Activated CD4-positive, alpha-beta T cell treated with anti-CD3 and anti-CD28 coated beads for 4 hours (primary cell): Measurements from ENCODE around the gene CMSS1.

Experiments
- DNase-seq, 2 donors: peaks; one replicate each; pipeline ENCODE4 v3.0.0-alpha.2; 2020

CMSS1 gene

DNA sequence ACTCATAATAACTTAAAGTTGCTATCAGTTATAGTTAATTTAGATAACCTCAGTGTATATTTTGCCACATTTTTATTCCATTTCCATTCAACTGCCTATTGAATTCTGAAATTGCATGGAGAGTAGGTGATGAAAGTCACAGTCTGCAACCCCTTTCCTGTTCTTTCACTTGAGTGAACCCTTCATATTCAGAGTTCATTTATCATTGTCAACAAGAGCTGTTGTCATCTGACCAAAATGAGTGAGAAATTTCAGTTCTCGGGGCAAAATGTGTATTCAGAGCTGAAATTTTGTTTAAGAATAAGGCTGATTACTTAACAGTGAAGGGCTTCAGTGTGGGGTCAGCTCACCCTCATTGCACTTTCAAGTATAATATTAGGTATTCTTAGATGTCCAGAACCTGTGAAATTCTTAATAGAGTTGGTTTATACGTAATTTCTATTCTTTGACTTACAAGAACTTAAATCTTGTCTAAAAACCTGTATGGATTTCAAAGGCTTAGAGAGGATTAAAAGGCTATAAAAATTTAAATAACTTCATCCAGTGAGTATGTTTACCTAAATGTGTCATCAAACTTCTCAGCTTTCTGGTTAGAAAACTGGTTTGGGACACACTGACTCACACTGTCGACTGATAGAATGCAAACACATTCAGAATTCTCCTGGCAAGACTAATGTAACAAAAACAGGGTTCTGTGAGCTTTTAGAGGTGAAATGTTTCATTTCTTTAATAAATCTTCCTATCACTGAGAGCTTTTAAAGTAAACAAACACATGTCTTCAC is 92.2 kb downstream of the CMSS1 start:
- no peak for DNase-seq

GRCh38 chr3:99910752-99911290 is 93.2 kb downstream of the CMSS1 start:
- DNase-seq, result no peak

DNA sequence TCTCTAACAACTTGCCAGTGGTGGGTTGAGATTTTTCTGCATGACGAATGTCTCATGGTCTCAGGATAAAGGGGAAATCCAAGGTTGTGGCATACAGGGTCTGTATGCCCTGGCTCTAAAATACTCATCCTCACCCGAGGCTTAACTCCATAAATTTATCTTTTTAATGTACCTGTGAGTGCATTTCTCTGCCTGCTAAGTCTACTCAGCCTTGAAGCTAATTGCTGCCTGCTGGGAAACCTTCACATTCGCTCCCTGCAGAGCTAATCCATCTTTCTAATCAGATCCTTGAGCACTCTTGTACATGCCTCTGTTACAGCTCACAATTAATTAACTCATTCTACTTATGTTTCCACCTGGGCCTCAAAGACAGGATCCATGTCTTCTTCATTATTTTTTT is 93.8 kb downstream of the CMSS1 start:
- DNase-seq, result no peak

DNA sequence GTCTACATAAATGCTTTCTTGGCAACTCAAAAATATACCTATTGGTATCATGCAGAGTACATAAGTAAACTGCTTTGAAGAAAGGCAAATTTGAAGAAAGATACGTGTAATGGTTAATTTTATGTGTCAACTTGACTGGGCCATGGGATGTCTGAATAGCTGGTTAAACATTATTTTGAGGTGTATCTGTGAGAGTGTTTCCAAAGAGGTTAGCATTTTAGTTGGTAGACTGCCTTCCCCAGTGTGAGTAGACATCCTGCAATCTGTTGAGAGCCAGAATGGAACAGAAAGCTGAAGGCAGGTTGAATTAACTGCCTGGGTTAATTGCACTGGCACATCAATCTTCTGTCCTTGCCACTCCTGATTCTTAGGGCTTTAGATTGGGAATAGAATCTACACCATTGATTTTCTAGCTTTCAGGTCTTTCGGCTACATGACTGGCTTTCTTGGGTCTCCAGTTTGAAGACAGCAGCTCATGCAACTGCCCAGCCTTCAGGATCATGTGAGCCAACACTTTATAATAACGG is 98.3 kb downstream of the CMSS1 start:
- DNase-seq, result no peak

GRCh38 chr3:99918715-99919114 is 101.1 kb downstream of the CMSS1 start:
- DNase-seq, result no peak

- DNase-seq, result no peak
These were observed 102.0 kb downstream of the CMSS1 start for GRCh38 chr3:99919694-99920093.

DNA sequence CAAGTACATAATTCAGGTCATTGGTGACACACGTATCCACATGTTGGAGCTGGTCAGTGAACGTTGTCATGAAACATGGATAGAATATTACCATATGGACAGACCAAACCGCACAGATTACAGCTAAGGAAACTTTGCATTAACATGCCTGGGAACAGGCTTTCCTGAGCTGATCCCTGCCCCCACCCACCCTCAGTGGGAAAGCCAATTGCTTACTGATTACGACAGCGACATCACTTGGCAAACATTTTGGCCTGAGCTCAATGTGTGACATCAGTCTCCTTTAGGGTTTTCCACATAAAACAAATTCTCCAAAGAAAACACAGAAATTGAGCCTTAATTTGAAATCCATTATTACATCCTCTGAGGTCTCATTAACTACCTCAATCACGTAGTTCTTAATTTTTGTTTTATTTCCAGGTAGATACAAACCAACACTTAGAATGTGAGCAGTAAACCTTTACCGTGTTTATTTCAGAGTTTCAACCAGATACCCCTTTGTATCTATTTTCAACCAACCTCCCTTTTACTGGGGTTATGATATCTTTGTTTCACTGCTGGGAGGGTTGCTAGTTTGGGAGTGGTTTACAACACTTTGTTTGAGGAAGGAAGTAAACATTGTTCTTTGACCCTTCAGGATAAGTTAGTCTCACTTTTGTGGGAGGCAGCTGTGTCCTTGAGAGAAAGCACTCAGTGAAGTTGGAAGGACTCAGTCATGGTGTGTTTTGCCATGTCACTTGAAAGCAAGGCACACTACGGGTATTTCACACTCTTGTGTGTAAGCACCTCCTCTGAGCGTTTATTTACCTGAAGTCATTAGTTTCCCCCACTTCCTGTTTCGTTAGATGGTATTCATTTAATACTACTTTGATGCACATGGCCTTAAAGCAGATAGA is 103.1 kb downstream of the CMSS1 start:
- DNase-seq, result no peak

GRCh38 chr3:99921377-99921695 is 103.7 kb downstream of the CMSS1 start:
- DNase-seq, result no peak

GRCh38 chr3:99921986-99922385 is 104.3 kb downstream of the CMSS1 start:
- DNase-seq, result no peak

DNA sequence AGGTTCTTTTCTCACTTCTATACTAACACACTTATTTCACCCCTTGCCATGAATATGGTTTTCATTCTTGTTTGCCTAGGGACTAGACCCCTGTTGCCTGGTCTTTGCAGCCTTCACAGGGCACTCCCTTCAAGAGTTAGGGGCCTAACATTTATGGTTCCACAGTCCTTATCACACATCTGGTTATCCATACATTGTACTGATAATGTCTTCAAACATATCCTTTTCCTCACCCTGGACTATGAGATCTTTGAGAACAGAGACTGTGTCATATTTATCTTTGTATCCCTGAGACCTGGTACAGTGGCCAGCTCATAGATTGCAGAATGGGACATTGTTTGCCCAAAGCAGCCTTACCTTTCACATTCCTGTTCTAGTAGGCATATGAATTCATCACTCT is 106.2 kb downstream of the CMSS1 start:
- no peak for DNase-seq

DNA sequence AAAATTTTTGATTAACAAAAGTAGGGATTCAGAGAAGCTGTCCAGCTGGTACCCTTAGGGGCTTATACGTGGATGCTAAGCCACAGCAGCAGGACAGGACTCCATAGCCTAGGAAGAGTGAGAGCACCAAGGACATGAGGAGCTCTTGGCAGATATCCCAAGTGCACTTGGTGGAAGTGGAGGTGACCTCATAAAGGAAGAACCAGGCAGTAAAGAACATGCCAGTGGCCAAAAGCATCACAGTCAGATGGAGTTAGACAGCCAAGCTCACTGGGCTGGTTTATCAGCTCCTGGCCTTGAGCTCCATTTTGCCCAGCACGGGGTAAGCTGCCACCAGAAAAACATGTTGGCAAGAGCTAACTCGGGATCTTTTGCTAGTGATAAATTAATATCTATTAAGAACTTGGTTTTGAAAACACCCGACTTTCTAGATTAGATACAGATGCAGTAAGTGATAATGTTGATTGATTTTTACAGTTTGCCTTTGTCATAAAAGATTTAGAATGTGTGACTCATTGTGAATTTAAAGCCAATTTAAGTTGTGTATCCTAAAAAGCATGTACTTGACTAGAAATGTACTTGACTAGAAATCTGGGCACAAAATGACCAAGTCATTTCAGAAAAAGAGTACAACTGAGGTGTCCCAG is 108.0 kb downstream of the CMSS1 start:
- no peak for DNase-seq

DNA sequence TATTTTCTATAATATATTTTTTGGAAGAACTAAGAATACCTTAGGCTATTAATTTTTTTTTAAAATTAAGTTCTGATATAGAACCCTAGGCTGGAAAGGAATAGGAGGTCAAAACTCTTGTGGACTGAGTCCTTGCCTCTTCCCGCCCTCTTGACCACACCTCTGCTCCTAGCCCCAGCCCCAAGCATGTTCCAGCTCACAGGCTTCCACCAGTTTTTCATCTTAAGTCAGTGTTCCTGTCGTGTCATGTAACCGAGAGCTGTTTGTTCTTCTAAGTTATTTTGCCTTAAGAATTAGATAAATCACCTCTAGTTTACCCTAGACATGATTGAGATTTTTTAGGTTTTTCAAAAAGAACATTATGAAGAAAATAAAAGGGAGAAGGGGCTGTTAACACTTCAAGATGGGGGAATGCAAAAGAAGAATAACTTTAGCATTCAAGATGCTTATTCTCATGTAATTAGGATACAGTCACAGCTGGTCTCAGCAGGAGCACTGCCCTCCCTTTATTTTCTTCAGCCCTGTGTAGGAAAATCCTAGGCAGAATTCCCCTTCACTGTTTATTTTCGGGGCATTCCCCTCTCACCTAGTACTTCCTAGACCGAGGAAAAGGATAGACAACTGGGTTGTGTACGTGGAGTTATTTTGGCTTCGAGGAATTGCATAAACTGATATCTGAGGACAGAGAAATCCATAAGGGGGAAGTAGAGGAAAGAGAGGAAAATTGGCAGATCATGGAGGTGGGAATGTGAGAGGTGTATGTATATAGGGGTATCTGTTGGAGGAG is 110.2 kb downstream of the CMSS1 start:
- no peak for DNase-seq

DNA sequence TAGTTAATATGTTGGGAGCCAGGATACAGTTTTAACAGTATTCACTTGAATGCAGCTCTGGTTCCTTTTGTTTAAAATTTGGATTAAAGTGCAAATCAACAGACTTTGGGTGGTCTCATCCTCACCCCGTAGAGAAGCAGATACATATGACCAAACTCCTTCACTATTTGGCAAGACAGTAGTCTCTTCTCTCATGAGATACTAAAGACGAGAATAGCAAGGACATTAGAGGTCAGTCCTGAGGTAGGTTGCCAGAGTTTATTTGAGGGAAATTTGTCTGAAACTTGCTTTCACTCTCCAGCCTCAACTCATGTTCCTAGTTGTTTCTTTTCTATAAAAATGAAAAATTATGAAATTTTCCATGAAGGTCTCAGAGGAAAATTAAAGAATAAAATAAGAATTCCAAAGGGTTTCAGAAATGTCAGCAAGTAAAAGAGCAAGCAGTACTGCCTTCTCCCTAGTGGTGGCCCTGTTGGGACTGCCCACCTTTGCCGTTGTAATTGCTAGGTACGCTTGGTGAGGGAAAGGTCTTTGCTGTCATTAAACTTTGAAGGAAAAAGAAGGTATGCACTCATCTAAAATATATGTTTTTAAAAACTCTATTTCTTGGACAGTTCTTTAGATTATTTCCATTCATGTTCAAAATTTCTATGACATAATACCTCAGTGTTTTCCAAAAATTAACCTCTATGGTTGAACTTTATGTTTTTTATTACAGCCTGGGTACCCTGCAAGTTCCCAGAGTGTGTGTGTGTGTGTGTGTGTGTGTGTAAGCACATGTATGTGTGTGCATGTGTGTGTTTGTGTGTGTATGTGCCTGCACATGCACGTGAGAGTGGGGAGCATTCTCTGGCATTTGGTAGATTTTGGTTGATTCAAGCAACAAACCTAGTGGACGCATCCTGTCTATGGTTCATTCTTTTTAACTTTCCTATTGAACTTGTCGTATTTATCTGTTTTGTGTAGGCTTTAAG is 111.4 kb downstream of the CMSS1 start:
- DNase-seq, result no peak

DNA sequence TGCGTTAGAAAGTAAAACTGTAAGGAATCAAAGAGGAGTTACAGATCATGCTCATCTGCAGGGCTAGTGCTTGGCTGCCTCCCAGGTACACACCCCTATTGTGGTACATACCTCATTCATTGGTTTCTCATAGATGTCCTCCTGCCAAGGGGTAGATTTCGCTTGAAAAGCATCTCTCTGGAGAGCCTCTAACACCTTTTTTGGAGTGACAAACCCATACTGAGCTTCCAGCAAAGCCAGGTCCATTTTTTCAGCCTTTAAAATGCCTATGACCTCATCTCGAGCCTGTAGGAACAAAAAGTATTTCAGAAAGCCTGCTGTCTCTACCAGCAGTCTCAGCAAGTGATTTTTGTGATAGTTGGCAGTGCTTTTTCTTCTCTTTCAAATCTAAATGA is 112.1 kb downstream of the CMSS1 start:
- no peak for DNase-seq

DNA sequence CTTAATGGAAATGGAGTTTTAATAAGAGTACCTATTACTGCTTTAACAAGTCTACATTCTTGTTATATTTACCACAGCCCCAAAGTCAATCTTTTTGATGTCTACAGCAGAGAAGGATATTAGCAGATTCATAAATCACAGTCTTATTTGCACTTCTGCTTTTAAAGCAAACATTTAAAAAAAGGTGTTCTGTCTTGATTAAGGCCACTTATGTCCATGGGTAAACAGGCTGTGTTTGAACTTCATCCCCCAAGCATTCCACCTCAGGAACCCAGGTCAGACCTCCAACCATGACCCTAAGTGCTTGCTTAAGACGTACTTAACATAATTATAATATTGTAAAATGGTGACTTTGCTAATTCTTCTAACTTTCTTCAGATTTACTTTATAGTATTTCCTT is 113.4 kb downstream of the CMSS1 start:
- DNase-seq, result no peak

DNA sequence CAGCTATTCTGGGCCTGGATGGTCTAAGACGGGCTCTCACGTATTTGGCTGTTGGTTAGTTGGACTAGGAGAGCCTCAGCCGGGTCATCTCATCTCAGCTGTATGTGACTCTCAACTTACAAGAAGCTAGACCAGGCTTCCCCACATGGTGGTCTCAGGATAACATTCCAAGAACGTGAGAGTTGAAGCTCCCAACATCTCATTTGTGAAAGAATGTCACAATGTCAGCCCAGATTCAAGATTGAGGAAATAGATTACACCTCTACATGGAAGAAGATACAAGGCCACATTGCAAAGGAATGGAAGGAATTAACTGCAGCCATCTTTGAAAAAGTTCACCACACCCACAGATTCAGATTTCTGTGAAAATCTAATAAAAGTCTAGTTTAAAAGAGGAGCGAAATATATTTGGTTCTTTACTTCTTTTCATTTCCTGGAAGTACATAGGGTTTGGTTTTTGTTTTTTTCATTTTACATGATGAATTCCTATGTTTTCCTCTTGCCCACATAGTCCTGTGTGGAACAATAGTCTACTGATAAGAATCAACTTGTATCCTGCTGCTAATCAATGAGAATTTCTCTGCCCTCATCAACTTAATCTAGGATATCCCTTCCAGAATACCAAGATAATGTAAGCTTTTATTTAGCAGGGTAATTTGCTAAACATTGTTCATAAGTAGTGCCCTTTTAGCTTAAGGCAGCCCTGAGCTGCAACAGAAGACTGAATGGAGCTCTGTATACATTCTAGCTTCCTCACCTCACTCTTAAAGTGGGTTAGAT is 116.5 kb downstream of the CMSS1 start:
- DNase-seq, result no peak

- DNase-seq, result no peak
These were observed 117.5 kb downstream of the CMSS1 start for GRCh38 chr3:99934975-99935797.

DNA sequence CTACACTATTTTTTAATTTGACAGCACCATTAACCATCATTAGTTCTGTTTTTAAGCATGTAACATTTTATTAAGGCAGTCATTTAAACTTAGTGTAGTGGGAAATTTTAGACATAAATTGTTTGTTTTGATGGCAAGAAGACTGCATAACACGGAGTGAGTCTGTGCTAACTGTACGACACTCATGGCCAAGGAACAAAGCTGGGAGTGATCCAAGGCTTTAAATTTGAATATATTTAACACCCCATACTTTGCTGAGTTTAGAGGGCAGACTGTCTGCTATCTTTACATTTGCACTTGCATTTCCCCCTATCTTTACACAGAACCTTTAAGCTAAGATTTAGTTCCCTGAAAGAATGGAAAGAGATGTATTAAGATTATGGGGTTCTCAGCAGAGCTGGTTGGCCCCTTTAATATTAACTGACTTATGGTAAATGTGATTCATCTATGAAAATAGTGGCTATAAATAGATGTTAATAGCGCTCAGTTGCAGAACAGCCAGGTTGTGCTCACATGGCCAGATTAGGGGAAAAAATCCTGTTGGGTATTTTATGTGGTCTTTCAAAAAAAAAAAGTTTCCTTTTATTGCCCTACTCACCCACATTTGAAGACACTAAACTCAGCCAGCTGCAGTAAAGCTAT is 120.7 kb downstream of the CMSS1 start:
- DNase-seq, result no peak

DNA sequence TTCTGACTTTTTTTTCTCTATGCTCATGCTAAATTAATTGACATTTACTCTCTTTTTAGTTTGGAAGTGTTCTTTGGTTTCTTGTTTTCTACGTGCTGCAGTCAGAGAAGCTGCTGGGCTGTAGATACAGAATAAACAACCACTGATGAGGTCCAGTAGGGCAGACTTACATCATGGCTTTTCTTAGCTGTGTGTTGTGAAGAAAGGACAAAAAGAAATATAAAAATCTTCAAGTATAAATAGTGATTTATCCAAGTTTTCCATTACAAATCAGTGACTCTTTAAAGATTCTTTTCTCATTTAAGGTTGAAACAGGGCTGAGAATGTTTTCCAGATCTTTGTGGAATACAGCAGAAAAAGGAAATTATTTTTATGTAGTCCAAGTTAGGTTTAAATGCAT is 122.2 kb downstream of the CMSS1 start:
- no peak for DNase-seq
